ENCODE data around the gene RTF2.

DNA sequence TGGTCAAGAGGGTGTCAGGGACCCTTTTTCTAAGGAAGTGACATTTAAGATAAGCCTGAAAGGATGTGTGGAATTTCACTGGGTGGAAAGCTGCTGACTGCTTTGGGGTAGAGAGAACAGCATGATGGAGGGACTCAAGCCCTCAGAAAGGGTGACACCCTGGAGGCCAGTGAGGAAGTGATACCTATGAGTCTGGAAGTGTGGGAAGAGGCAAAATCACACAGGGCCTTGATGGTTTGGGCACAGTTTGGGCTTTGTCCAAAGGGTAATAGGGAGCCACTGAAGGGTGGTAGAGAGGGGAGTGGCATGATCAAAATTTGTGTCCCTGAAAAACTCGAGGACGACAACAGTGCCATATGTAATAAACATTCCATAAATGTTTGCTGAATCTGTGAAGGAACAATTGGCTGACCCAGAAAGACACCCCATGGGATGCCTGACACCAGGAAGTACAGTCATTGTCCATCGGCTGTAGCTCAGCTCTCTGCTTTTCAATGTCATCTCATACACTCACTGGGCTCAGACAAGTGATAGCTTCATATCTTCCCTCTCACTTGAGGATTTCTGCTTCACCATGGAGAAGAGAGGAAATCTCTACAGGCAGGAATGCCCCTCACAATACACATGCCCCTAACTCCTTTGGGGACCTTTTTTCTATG lies 35.1 kb upstream of the RTF2 start:
- TF ChIP-seq, protein P1, sequence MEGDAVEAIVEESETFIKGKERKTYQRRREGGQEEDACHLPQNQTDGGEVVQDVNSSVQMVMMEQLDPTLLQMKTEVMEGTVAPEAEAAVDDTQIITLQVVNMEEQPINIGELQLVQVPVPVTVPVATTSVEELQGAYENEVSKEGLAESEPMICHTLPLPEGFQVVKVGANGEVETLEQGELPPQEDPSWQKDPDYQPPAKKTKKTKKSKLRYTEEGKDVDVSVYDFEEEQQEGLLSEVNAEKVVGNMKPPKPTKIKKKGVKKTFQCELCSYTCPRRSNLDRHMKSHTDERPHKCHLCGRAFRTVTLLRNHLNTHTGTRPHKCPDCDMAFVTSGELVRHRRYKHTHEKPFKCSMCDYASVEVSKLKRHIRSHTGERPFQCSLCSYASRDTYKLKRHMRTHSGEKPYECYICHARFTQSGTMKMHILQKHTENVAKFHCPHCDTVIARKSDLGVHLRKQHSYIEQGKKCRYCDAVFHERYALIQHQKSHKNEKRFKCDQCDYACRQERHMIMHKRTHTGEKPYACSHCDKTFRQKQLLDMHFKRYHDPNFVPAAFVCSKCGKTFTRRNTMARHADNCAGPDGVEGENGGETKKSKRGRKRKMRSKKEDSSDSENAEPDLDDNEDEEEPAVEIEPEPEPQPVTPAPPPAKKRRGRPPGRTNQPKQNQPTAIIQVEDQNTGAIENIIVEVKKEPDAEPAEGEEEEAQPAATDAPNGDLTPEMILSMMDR (IDR thresholded peaks at IDR 0.05), result no peak
- TF ChIP-seq POLR2A (IDR thresholded peaks at IDR 0.05) (no peak), EP300 (IDR thresholded peaks at IDR 0.05) (no peak)

Data from sigmoid colon (tissue), 4 donors.